ENCODE results near the gene NLE1.

The NLE1 gene

DNA sequence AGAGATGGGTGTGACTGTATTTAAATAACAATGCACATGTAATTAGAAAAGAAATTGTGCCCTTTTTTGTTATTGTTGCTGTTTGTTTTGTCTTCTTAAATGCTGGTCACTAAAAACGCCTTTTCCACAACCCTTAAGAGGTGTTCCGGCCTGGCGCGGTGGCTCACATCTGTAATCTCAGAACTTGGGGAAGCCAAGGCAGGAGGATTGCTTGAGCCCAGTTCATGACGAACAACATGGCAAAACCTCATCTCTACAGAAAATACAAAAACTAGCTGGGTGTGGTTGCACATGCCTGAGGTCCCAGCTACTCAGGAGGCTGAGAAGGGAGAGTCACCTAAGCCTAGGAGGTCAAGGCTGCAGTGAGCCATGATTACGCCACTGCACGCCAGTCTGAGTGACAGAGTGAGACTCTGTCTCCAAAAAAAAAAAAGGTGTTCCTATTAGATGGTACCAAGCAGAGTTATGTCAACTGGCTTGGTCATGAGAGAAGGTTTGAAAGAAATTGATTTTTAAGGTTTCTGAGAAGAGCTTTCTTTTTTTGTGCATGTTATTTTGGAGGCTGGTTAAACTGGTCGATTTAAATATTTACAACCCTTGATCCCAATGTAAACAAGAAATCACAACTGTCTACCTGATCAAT, 55.1 kb downstream of the NLE1 start:
- DNase-seq (ENCODE audit: low spot score), result no peak

GRCh38 chr17:35086164-35086563, 55.9 kb downstream of the NLE1 start:
- DNase-seq (ENCODE audit: low spot score), result no peak

- DNase-seq (ENCODE audit: low spot score), result no peak
These were observed 57.1 kb downstream of the NLE1 start for GRCh38 chr17:35084987-35085386.

DNA sequence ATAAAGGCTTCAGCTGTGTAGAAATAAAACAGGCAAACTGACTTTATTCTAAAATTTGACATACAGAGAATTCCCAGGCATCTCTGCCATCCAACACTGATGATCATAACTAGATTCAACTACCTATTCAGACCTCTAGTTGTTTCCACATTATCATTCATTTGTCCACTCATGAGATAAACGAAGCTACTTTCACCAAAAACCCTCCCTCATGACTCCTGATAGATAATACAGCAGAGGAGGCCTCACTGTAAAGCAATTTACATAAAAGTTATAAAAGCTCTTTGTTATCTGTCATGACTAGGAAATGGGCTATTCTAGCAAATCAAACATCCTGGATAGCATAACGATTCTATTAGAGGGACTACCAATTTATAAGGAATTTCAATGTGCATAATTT, 59.0 kb downstream of the NLE1 start:
- DNase-seq (ENCODE audit: low spot score), result no peak

DNA sequence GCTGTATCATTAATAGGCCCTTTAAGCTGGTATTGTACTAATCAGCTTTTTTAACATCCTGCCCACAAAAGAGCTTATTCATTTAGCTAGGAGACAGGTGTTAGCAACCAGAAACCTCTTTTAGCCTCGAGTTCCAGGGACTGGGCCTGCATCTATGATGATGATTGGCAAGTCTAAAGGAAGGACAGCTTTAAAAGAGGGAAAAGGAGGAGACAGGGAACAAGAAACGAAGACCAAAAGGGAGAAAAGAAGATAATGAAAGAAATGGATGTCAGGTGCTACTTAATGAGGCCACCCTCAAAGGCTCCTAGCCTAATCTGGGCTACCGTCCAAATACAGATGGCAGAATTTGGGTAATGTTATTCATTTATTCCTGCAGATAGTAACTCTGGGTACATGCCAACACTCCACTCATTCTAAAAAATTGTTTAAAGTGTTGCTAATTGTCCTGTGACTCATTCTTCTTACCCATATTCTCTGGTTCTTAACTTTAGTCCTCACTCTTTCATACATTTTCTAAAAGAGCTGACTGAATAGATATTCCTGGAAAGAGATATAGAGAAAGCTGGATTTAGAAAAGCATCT, 59.9 kb downstream of the NLE1 start:
- peak; percentile 68 for DNase-seq (ENCODE audit: low spot score)

DNA sequence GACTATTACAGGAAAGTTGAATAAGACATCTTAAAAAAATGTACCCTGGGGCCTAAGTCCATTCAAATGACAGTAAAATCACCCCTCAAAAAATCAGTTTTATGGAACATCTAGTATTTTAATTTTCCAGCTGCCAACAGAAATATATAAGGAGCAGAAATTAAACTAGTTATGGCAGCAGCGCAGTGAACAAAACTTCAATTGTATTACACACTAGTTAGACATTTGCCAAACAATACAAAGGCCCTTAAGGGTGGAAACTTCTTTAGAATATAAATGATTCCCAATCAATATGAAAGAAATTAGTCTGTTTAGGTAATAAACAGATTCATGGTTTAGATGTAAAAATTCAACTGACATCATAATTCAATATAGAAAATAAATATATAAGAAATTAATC, 60.5 kb downstream of the NLE1 start:
- DNase-seq (ENCODE audit: low spot score), result no peak

DNA sequence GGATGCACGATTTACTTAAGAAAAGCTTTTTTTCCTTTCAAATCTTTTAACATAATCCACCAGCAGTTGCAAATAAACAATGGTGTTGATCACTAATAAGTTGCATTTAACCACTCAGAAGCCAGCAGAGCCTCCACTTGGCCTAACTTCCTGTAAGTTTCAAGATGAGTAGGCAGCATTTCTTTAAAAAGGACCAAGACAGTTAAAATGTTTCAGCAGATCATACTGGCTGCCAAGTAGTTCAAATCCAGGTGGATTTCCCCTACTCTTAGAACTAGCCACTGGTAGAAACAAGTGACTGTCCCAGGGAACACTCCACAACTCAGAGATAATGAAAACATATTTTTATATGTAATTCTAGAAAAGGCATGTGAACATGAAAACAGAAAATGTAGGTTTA, 61.6 kb downstream of the NLE1 start:
- DNase-seq (ENCODE audit: low spot score), result no peak

DNA sequence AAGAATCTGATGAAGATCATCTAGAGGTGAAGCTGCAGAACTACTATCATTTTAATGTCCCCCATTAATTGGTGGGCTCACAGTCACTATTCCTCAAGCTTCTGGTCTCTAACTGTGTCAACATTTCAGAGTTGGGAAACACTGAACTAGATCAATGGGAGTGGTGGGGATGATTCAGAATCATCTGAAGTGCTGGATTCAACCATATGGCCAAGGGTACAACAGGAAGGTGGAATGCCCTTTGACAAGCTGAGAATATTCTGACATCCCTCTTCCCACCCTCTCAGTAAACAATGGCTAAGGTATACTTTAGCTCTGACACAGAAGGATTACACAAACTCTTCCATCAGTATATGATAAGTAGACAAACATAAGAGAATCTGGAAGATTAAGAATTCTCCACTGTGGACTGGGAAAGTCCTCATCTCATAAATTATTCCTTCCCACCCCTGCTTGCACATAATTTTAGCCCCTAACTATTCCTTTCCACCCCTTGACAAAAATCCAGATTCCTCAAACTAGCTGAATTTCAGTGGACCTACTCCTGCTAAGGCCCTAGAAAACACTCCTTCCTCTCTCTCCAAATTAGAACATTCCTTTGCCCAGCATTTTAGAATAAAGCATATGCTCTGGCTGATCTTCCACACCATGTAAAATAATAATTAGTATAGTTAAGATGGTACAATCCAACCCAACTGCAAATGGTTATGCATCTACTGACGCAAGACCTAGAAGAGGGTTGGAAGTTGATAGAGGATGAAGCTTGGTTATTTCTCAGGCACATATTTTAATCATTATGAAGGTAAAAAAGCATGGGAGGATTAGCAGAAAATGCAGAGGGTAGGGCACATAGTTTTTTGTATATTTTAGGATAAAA, 62.3 kb downstream of the NLE1 start:
- DNase-seq (ENCODE audit: low spot score), result no peak

Measured in AG20443 (cell line).